ENCODE measurements around the gene DHH. TPM values are rescaled to one million over a fixed set of nuclear protein-coding genes. Genes with fewer than 3 reads are reported as not detected.

The DHH gene
- total and polyA plus RNA-seq, 10 of the 15 experiments (the other 5 are each of a cell fraction or from before 2014, with no cell fraction given): 0.01 TPM; not detected in 9

DNA sequence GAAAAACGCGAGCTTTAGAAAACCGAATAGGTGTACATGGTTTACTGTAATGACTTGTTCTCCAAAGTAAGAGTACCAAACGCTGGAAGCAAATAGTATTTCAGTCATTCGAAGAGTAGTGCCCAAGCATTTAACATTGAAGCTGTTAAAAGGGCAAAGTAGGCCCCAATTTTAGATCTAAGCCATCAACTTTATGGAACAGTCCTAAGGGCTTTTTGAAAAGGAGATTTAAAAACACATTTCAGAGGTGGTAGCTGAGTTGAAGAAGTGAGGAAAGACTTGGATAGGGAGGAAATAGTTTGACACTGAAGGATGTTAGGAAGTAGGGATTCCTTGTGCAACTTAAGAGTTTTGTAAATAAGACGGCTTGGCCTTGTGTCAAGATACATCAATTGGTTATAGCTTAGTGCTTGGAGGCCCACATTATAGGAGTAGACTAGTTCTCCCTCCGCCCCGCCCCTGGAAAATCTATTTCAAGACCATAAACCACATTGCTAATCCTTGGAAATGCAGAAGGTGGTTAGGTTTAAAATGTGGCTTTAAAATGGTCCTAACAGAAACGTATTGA lies 37.4 kb upstream of the DHH start (continued):
- TF ChIP-seq, protein P1, sequence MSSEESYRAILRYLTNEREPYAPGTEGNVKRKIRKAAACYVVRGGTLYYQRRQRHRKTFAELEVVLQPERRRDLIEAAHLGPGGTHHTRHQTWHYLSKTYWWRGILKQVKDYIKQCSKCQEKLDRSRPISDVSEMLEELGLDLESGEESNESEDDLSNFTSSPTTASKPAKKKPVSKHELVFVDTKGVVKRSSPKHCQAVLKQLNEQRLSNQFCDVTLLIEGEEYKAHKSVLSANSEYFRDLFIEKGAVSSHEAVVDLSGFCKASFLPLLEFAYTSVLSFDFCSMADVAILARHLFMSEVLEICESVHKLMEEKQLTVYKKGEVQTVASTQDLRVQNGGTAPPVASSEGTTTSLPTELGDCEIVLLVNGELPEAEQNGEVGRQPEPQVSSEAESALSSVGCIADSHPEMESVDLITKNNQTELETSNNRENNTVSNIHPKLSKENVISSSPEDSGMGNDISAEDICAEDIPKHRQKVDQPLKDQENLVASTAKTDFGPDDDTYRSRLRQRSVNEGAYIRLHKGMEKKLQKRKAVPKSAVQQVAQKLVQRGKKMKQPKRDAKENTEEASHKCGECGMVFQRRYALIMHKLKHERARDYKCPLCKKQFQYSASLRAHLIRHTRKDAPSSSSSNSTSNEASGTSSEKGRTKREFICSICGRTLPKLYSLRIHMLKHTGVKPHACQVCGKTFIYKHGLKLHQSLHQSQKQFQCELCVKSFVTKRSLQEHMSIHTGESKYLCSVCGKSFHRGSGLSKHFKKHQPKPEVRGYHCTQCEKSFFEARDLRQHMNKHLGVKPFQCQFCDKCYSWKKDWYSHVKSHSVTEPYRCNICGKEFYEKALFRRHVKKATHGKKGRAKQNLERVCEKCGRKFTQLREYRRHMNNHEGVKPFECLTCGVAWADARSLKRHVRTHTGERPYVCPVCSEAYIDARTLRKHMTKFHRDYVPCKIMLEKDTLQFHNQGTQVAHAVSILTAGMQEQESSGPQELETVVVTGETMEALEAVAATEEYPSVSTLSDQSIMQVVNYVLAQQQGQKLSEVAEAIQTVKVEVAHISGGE (CRISPR knock-in tag; IDR thresholded peaks at IDR 0.05): no peak
- TF ChIP-seq SPI1 (IDR thresholded peaks at IDR 0.05; ENCODE audit: borderline replicate concordance, insufficient read depth, low read depth, low read length) (no peak), RFX5 (IDR thresholded peaks at IDR 0.05; ENCODE audit: low read depth, low read length) (no peak), STAT1 (conservative IDR thresholded peaks at IDR 0.05) (no peak), MYC (IDR thresholded peaks at IDR 0.05; ENCODE audit: insufficient read depth, insufficient read length, insufficient replicate concordance, low read length, severe bottlenecking) (no peak), KLF5 (IDR thresholded peaks at IDR 0.05; ENCODE audit: partially characterized antibody) (no peak), CREB1 (IDR thresholded peaks at IDR 0.05; ENCODE audit: low read depth) (no peak), BHLHE40 (IDR thresholded peaks at IDR 0.05; ENCODE audit: borderline replicate concordance in 1 of 2, low read depth in 2 of 2, low read length in 1 of 2) (no peak), MEF2A (IDR thresholded peaks at IDR 0.05; ENCODE audit: insufficient read depth, low read depth, low read length) (no peak), CHD1 (IDR thresholded peaks at IDR 0.05; ENCODE audit: low read depth, low read length) (no peak), HDAC6 (IDR thresholded peaks at IDR 0.05; ENCODE audit: unreplicated experiment) (no peak), ZNF217 (IDR thresholded peaks at IDR 0.05) (no peak), ESRRA (IDR thresholded peaks at IDR 0.05; ENCODE audit: low read length) (no peak), SMARCA5 (IDR thresholded peaks at IDR 0.05) (0 out of 2 replicates have a peak, but pooled peaks have one; percentile 3), RCOR1 (conservative IDR thresholded peaks at IDR 0.05; ENCODE audit: low read depth, low read length) (no peak), EED (IDR thresholded peaks at IDR 0.05; ENCODE audit: low read depth) (no peak), JUNB (IDR thresholded peaks at IDR 0.05) (no peak), SIX5 (IDR thresholded peaks at IDR 0.05; ENCODE audit: low read depth, low read length, severe bottlenecking) (no peak), ASH2L (IDR thresholded peaks at IDR 0.05; ENCODE audit: borderline replicate concordance, low read depth) (no peak), RB1 (IDR thresholded peaks at IDR 0.05; ENCODE audit: borderline replicate concordance) (no peak), TCF3 (IDR thresholded peaks at IDR 0.05; ENCODE audit: borderline replicate concordance, insufficient read depth, low read depth, low read length) (no peak), SMAD1 (IDR thresholded peaks at IDR 0.05; ENCODE audit: low read depth, partially characterized antibody) (no peak)
- TF ChIP-seq, protein P2, sequence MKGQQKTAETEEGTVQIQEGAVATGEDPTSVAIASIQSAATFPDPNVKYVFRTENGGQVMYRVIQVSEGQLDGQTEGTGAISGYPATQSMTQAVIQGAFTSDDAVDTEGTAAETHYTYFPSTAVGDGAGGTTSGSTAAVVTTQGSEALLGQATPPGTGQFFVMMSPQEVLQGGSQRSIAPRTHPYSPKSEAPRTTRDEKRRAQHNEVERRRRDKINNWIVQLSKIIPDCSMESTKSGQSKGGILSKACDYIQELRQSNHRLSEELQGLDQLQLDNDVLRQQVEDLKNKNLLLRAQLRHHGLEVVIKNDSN (IDR thresholded peaks at IDR 0.05; ENCODE audit: borderline replicate concordance, extremely low read length, insufficient read depth, low read depth, low read length): no peak
- TF ChIP-seq, protein P3, sequence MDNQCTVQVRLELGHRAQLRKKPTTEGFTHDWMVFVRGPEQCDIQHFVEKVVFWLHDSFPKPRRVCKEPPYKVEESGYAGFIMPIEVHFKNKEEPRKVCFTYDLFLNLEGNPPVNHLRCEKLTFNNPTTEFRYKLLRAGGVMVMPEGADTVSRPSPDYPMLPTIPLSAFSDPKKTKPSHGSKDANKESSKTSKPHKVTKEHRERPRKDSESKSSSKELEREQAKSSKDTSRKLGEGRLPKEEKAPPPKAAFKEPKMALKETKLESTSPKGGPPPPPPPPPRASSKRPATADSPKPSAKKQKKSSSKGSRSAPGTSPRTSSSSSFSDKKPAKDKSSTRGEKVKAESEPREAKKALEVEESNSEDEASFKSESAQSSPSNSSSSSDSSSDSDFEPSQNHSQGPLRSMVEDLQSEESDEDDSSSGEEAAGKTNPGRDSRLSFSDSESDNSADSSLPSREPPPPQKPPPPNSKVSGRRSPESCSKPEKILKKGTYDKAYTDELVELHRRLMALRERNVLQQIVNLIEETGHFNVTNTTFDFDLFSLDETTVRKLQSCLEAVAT (IDR thresholded peaks at IDR 0.05): 0 out of 2 replicates have a peak, but pooled peaks have one; percentile 47
- TF ChIP-seq, protein P4, sequence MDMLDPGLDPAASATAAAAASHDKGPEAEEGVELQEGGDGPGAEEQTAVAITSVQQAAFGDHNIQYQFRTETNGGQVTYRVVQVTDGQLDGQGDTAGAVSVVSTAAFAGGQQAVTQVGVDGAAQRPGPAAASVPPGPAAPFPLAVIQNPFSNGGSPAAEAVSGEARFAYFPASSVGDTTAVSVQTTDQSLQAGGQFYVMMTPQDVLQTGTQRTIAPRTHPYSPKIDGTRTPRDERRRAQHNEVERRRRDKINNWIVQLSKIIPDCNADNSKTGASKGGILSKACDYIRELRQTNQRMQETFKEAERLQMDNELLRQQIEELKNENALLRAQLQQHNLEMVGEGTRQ (IDR thresholded peaks at IDR 0.05; ENCODE audit: borderline replicate concordance, low read depth, low read length): no peak
